ENCODE data around the gene ANKRD34B. TPM values are rescaled to one million over a fixed set of nuclear protein-coding genes. Genes with fewer than 3 reads are reported as not detected.

Gene ANKRD34B
- total and polyA plus RNA-seq, 8 donors: not detected

DNA sequence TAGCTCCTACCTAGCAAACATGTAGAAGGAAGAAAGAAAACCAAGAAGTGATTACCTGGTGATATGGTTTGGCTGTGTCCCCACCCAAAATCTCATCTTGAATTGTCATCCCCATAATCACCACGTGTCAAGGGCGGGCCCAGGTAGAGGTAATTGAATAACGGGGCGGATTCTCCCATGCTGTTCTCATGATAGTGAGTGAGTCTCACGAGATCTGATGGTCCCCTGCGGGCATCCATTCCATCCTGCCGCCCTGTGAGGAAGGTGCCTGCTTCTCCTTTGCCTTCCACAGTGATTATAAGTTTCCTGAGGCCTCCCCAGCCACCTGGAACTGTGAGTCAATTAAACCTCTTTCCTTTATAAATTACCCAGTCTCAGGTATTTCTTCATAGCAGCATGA lies 27.4 kb upstream of the ANKRD34B start:
- 65 to 71% methylated on average over 6 to 7 of the region's 7 CpGs for WGBS, 2 donors

DNA sequence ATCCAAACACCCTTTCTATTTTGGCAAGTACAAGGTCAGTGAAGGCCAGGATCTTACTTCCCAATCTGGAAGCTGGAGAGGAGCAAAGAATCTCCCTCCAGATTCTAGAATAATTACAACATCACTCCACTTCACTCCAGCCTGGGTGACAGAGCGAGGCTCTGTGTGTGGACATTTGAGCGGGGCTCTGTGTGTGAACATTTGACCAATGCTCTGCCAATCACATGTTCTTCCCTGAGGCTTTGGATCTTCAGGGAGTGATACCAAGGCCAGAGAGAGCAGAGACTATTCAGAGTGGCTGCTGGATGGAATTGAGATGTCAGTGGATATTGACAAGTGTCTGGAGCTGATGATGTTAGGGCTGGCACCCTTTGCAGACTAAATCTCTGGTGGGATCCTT lies 24.7 kb upstream of the ANKRD34B start:
- TF ChIP-seq, protein P1, sequence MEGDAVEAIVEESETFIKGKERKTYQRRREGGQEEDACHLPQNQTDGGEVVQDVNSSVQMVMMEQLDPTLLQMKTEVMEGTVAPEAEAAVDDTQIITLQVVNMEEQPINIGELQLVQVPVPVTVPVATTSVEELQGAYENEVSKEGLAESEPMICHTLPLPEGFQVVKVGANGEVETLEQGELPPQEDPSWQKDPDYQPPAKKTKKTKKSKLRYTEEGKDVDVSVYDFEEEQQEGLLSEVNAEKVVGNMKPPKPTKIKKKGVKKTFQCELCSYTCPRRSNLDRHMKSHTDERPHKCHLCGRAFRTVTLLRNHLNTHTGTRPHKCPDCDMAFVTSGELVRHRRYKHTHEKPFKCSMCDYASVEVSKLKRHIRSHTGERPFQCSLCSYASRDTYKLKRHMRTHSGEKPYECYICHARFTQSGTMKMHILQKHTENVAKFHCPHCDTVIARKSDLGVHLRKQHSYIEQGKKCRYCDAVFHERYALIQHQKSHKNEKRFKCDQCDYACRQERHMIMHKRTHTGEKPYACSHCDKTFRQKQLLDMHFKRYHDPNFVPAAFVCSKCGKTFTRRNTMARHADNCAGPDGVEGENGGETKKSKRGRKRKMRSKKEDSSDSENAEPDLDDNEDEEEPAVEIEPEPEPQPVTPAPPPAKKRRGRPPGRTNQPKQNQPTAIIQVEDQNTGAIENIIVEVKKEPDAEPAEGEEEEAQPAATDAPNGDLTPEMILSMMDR (IDR thresholded peaks at IDR 0.05): no peak
- Histone ChIP-seq H3K27ac (no peak overlapping the region), H3K36me3 (no peaks in the 10 kb centered on the region), H3K27me3 (no peaks in the 10 kb centered on the region), H3K4me3 (no peak overlapping the region), H3K9me3 (no peaks in the 10 kb centered on the region), H3K4me1 (no peaks in the 10 kb centered on the region)
- no peak for FAIRE-seq
- intact Hi-C loops (cut with DNase I): no loop called here
- 85 to 91% methylated on average over 2 of the region's 2 CpGs for WGBS, 2 donors
- no peak for DNase-seq
- ATAC-seq: no peak

More for the DNA sequence above, 27.4 kb upstream of the ANKRD34B start:
- no peaks in the 10 kb centered on the region for H3K27me3 ChIP-seq
- no peaks in the 10 kb centered on the region for H3K9me3 ChIP-seq
- DNase-seq: no peak
- ATAC-seq: no peak
- H3K4me3 ChIP-seq: no peak overlapping the region
- H3K36me3 ChIP-seq: no peaks in the 10 kb centered on the region
- intact Hi-C loops (cut with DNase I): no loop called here
- TF ChIP-seq, protein P1 (IDR thresholded peaks at IDR 0.05): no peak
- H3K4me1 ChIP-seq: no peaks in the 10 kb centered on the region
- no peak overlapping the region for H3K27ac ChIP-seq
- no peak for FAIRE-seq

DNA sequence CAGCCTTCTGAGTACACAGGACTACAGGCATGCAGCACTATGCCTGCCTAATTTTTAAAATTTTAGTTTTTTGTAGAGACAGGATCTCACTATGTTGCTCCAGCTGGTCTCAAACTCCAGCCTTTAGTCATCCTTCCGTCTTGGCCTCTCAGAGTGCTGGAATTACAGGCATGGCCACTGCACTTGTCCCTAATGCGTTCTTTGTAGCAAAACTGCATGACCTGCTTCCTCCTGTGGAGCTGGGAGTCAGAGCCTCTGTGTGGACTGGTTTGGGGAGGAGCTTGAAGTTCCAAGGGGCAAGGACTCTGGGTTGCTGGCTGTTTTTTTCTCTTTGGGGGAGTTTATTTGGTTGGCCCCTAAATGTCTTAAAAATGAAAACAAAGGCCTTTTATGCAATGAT lies 22.7 kb upstream of the ANKRD34B start:
- TF ChIP-seq, protein P1 (IDR thresholded peaks at IDR 0.05): no peak
- intact Hi-C loops (cut with DNase I): no loop called here
- Histone ChIP-seq H3K4me3 (no peak overlapping the region), H3K27me3 (no peaks in the 10 kb centered on the region), H3K4me1 (no peaks in the 10 kb centered on the region), H3K36me3 (no peaks in the 10 kb centered on the region), H3K27ac (no peak overlapping the region), H3K9me3 (no peaks in the 10 kb centered on the region)
- FAIRE-seq (no peak), ATAC-seq (no peak), DNase-seq (no peak)
- WGBS, 2 donors: 78 to 82% methylated on average over 2 of the region's 2 CpGs

DNA sequence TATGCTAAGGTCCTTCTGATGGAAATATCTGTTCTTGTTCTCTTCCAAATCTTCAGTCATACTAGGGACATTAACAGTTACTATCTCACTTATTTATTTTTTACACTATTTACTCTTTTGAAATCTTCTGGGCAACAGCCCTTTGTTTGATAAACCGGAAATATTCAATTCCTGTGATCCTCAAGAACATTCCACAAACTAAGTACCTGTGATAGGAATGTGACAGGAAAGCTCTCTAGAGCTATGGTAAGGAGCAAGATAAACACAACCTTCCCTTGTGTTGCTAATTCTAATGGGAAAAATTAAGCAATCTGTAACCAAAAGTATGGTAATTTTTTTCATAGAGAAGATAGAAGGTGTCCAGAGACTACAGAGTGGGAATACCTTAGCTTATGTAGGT lies 22.0 kb upstream of the ANKRD34B start:
- intact Hi-C loops (cut with DNase I): no loop called here
- TF ChIP-seq, protein P1 (IDR thresholded peaks at IDR 0.05): no peak
- Histone ChIP-seq H3K36me3 (no peaks in the 10 kb centered on the region), H3K9me3 (no peaks in the 10 kb centered on the region), H3K4me1 (no peaks in the 10 kb centered on the region), H3K27me3 (no peaks in the 10 kb centered on the region), H3K27ac (no peak overlapping the region), H3K4me3 (no peak overlapping the region)
- WGBS, 2 donors: 11 to 13% methylated on average over 1 of the region's 1 CpG
- no peak for DNase-seq
- no peak for ATAC-seq
- no peak for FAIRE-seq

DNA sequence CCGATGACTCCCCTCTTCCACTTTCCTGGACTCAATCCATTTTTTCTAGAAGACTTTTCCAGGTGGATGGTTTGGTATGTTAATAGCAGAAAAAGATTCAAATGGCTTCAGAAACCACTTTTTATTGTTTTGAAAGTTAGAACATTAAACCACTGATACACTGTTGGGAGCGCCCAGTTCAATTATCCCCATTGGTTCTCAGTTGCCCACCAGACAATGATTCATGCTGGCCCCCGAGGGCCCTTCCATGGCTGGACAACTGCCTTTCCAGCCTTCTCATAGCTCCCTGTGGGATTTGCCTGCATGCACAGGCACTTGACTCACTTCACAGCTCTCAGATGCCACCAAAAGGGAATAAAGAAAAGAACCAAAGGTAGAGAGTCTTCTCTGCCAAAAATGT lies 21.3 kb upstream of the ANKRD34B start:
- 54 to 70% methylated on average over 3 of the region's 3 CpGs for WGBS, 2 donors
- no peaks in the 10 kb centered on the region for H3K27me3 ChIP-seq
- H3K4me1 ChIP-seq: no peaks in the 10 kb centered on the region
- ATAC-seq (no peak), DNase-seq (no peak), FAIRE-seq (no peak)
- intact Hi-C loops (cut with DNase I): no loop called here
- H3K36me3 ChIP-seq: no peaks in the 10 kb centered on the region
- TF ChIP-seq, protein P1 (IDR thresholded peaks at IDR 0.05): no peak
- H3K4me3 ChIP-seq: no peak overlapping the region
- no peaks in the 10 kb centered on the region for H3K9me3 ChIP-seq
- no peak overlapping the region for H3K27ac ChIP-seq

Measured in pancreas (tissue), 10 donors.